K562 treated with DMSO at 1 percent for 24 hours (cell line): ENCODE data around the gene SVIP. TPM values are rescaled to one million over a fixed set of nuclear protein-coding genes. Genes with fewer than 3 reads are reported as not detected.

Source experiments
- total RNA-seq: library from RNA; unstranded; fragments of 300-600 nt; gene quantifications from 2 replicates; pipeline ENCODE4 v1.2.3, GENCODE V29; 2022; ENCODE audit warnings: low read depth; ENCODE audit not compliant: insufficient read depth

SVIP gene, protein sequence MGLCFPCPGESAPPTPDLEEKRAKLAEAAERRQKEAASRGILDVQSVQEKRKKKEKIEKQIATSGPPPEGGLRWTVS
- 21.1 and 38.6 TPM in 2 replicates for total RNA-seq

DNA sequence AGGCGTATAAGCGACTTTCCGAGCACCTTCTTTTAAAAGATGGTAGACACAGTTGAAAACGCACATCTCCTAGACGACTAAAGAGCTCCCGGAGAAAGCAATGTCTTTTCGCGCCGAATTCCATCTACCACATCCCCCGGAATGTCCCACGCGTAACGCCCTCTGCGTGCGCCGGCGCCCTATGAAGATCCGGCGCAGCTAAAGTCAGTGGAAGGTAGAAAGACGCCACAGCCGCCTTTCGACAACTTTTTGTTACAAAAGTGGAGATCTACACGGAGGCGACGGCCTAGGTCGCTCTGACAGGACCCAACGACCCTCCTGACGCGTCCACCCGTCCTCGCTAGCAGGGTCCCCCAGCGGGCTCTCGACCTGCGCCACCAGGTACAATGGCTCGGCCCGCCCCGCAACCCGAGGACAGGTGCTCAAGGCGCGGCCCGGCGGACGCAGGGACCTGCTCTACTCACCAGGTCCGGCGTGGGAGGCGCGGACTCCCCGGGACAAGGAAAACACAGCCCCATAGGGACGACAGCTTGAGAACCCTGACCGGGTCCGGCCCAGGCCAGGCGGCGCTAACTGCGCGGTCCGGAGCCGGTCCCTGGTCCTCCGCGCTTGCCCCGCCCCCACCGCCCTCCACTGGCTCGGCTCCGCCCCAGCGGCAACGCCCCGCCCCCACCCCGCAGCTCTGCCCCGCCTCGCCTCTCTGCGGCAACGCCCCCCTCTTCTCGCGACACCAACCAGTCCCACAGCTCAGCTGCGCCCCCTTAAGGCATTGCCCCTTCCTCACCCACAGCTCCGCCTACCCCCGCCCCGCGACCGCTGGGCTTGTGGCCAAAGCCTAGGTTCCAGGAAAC lies at the start of gene SVIP:
Gene SVIP, minus strand, starts transcription at position 571 of the 851 bp plus-strand sequence. Its CDS starts 53 bp downstream, at position 518.

DNA sequence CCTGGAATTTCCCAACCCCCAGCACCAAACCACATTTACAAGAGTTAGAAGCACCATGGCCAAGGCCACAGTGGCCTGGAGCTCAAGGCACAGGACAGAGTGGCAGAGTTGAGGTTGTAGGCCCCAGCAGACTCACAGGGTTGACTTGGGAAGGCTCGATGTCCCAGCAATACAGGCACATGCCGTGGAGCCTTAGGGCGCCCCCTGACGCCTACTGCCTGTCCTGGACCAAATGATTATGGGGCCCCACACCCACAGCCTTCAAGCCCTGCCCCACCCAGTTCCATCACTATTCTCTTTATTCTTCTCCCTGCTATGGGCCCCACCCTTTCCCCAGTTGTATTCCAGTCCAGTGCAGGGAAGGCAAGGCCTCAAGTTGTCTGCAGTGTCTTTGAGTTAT lies 30.6 kb upstream of the SVIP start, which contains the start of gene CCDC179:
Gene CCDC179, minus strand, starts transcription at position 234 of the 400 bp plus-strand sequence. Its CDS starts 53 bp downstream, at position 181.

Other genes starting within 250 kb of the SVIP start
- 9.7 and 10.6 TPM in 2 replicates for gene FANCF, start 204.0 kb downstream of the SVIP start, total RNA-seq
- 2.4 TPM in 2 replicates for gene GAS2, start 163.2 kb downstream of the SVIP start, total RNA-seq
- not detected in 2 replicates for gene CCDC179, start 30.7 kb upstream of the SVIP start, total RNA-seq